GM12878 (cell line): Measurements from ENCODE around the gene EIF4H. TPM values are rescaled to one million over a fixed set of nuclear protein-coding genes. Genes with fewer than 3 reads are reported as not detected.
"Not testable (repeated sequence)": the region's sequence is repeated elsewhere in the genome, so short reads cannot be mapped to it uniquely, and the experiment has no call there.

Experiments used
- ATAC-seq: fragments of 200-7000 bp; cut with Tn5 transposase; 3 replicates; pipeline ENCODE4 v1.9.1; 2020; ENCODE audit warnings: mild to moderate bottlenecking, moderate library complexity
- BruUV-seq: library from RNA; stranded (reverse); fragments of 400-500 nt; replicated peaks from 2 replicates; lab custom pipeline; 2021; lab: Mats Ljungman, UMichigan
- CTCF ChIA-PET: fragments of 300-600 bp; sonication (Branson Sonifier 250); formaldehyde crosslinking; extraction: SDS; loops from one replicate; lab custom pipeline; 2021; ENCODE audit warnings: inconsistent platforms; lab: Yijun Ruan, JAX
- POLR2A ChIA-PET: fragments of 350-600 bp; formaldehyde crosslinking; extraction: SDS; loops from one replicate; lab custom pipeline; 2021; ENCODE audit warnings: inconsistent platforms; lab: Charles Lee
- RAD21 ChIA-PET: fragments of 300-600 bp; sonication (Branson Sonifier 250); formaldehyde crosslinking; loops from one replicate; lab custom pipeline; 2023; ENCODE audit warnings: antibody characterized with exemption; ENCODE audit not compliant: unreplicated experiment; lab: Charles Lee
- SMC1A ChIA-PET: fragments of 300-600 bp; sonication (Branson Sonifier 250); formaldehyde crosslinking; loops from one replicate; lab custom pipeline; 2023; ENCODE audit not compliant: unreplicated experiment, uncharacterized antibody; lab: Charles Lee
- DNase-seq: peaks from one replicate; pipeline ENCODE4 v3.0.0-alpha.2; 2011; ENCODE audit warnings: low read depth, low spot score
- FAIRE-seq: peaks from 3 replicates; lab custom pipeline; 2011; peaks lifted over from hg19 to GRCh38; lab: Jason Lieb, UNC
- H2AFZ ChIP-seq: 2 replicates; pipeline ENCODE4 v1.6.0; 2011; ENCODE audit warnings: low read depth, low read length, control low read depth; ENCODE audit not compliant: control insufficient read depth
- H3K27ac ChIP-seq: 2 replicates; pipeline ENCODE4 v1.5.1; 2011; ENCODE audit warnings: control low read depth; ENCODE audit not compliant: control insufficient read depth, insufficient read depth
- H3K27me3 ChIP-seq, 2 experiments: replicated peaks in 1 of 2; 2 replicates each; pipeline versions ENCODE4 v1.6.0 to v1.6.1; 2011; ENCODE audit warnings: low read length in 1 of 2; ENCODE audit not compliant: control insufficient read depth in 2 of 2, insufficient read depth in 2 of 2
- H3K36me3 ChIP-seq, 2 experiments: 2 replicates each; pipeline ENCODE4 v1.5.1; 2011; ENCODE audit warnings: low read length in 1 of 2; ENCODE audit not compliant: control insufficient read depth in 2 of 2, insufficient read depth in 2 of 2
- H3K4me1 ChIP-seq: 2 replicates; pipeline ENCODE4 v1.6.1; 2011; ENCODE audit warnings: mild to moderate bottlenecking, low read length, moderate library complexity, mixed read lengths; ENCODE audit not compliant: control insufficient read depth, insufficient read depth
- H3K4me2 ChIP-seq: 2 replicates; pipeline ENCODE4 v1.6.0; 2011; ENCODE audit warnings: control low read depth; ENCODE audit not compliant: control insufficient read depth, insufficient read depth
- H3K4me3 ChIP-seq: fragments of 200-600 bp; sonication (generic); 2 replicates; pipeline ENCODE4 v1.5.1; 2016
- H3K79me2 ChIP-seq: 2 replicates; pipeline ENCODE4 v1.6.0; 2011; ENCODE audit warnings: low read length; ENCODE audit not compliant: control insufficient read depth, insufficient read depth
- H3K9ac ChIP-seq: 2 replicates; pipeline ENCODE4 v1.8.0; 2011; ENCODE audit warnings: low read length, control low read depth, mixed read lengths; ENCODE audit not compliant: control insufficient read depth, insufficient read depth
- H3K9me3 ChIP-seq: replicated peaks from 3 replicates; pipeline ENCODE4 v1.5.1; 2011; ENCODE audit warnings: mild to moderate bottlenecking, low read length; ENCODE audit not compliant: control insufficient read depth, insufficient read depth
- H4K20me1 ChIP-seq: 2 replicates; pipeline ENCODE4 v1.6.0; 2011; ENCODE audit not compliant: control insufficient read depth, insufficient read depth
- MEF2B ChIP-seq: fragments of 450-650 bp; IDR thresholded peaks from 2 replicates; pipeline ENCODE4 v1.6.1; 2018; ENCODE audit warnings: mild to moderate bottlenecking, moderate library complexity; ENCODE audit not compliant: partially characterized antibody, poor library complexity, severe bottlenecking
- MTA2 ChIP-seq: fragments of 450-650 bp; IDR thresholded peaks from 2 replicates; pipeline ENCODE4 v1.6.1; 2016; ENCODE audit warnings: low read depth, mild to moderate bottlenecking, moderate library complexity
- ZBTB11 ChIP-seq: fragments of 450-650 bp; formaldehyde crosslinking; IDR thresholded peaks from 2 replicates; pipeline ENCODE4 v1.5.0; 2022; ENCODE audit warnings: mild to moderate bottlenecking, missing genetic modification characterization
- ZNF207 ChIP-seq: fragments of 450-650 bp; IDR thresholded peaks from 2 replicates; pipeline ENCODE4 v1.6.1; 2014; ENCODE audit warnings: antibody characterized with exemption, mild to moderate bottlenecking, borderline replicate concordance
- ZNF217 ChIP-seq: fragments of 450-650 bp; IDR thresholded peaks from 2 replicates; pipeline ENCODE4 v1.6.1; 2017; ENCODE audit warnings: antibody characterized with exemption, mild to moderate bottlenecking
- WGBS: methylation state at CpG from one replicate; pipeline ENCODE4 v1.1.6; 2016; ENCODE audit warnings: low lambda C conversion rate; ENCODE audit not compliant: insufficient replicate concordance, insufficient coverage; ENCODE audit errors: missing lambda C conversion rate; 5-methylcytosine and 5-hydroxymethylcytosine counted together
- in situ Hi-C: fragments of 300-500 bp; cut with MboI; formaldehyde crosslinking; loops from 9 replicates; pipeline ENCODE4 v1.14.3; 2018; ENCODE audit warnings: mixed read lengths
- intact Hi-C: fragments of 100-400 bp; cut with micrococcal nuclease; formaldehyde crosslinking; loops from one replicate; pipeline ENCODE4 v1.14.2; 2022; ENCODE audit not compliant: unreplicated experiment
- polyA plus RNA-seq, 11 experiments: library from polyadenylated mRNA; depleted of rRNA in 4 of 11; unstranded in 6 of 11; stranded (reverse) in 5 of 11; fragments of >200 nt; fragmentation: Nextera tagmentation in 4 of 11; fragmentation: Illumina TruSeq in 1 of 11; extraction: Ambion mirVana in 4 of 11; extraction: Trizol in 1 of 11; gene quantifications; 1 replicate in 1 of 11; 2 replicates in 10 of 11; pipeline versions ENCODE4 v1.2.1 to v1.2.3, GENCODE V29; 2011 to 2016; ENCODE audit warnings: inconsistent platforms in 2 of 11, missing spikeins in 2 of 11, low read depth in 1 of 11
- total RNA-seq, 4 experiments: library from RNA; depleted of rRNA in 3 of 4; stranded (reverse); fragments of >200 nt in 3 of 4; fragmentation: Illumina TruSeq in 1 of 4; extraction: Trizol in 1 of 4; gene quantifications; 2 replicates each; pipeline versions ENCODE4 v1.2.1 to v1.2.3, GENCODE V29; 2013 to 2021

Gene EIF4H
- total and polyA plus RNA-seq, 10 of the 15 experiments (the other 5 are each of a cell fraction or from before 2014, with no cell fraction given) = 9.9 to 443 (median 258) TPM

DNA sequence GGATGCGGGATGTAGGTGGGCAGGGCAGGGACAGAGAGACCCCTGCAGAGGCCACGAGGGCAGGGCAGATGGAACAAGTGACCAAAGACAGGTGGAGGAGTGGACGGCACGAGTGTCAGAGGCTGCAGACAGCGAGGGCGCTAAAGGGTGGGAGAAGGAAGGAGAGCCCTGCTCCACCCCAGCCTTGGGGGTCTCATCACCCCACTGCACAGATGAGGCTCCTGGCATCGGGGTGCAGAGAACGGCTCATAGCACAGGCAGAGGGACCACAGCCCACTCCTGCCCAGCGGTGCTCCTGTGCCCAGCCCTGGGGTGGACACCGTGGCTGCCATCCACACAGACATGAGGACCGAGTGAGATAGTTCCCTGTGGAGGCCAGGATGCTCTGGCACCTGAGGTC is 33.4 kb downstream of the EIF4H start (continued):
- TF ChIP-seq ZBTB11 = no peak
- no peak for TF ChIP-seq MEF2B
- no peak for TF ChIP-seq MTA2
- TF ChIP-seq ZNF207 = no peak

DNA sequence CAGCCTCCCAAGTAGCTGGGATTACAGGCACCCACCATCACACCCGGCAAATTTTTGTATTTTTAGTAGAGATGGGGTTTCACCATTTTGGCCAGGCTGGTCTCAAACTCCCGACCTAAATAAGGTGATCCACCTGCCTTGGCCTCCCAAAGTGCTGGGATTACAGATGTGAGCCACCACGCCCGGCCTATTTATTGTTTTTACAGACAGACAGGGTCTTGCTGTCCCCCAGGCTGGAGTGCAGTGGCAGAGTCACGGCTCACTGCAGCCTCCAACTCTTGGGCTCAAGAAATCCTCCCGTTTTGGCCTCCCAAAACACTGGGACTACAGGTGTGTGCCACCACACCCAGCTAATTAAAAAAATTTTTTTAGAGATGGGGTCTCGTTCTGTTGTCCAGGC is 34.1 kb downstream of the EIF4H start:
- not testable (repeated sequence) for H3K27me3 ChIP-seq, DNase-seq, H3K9me3 ChIP-seq, H3K4me3 ChIP-seq, BruUV-seq, H3K27ac ChIP-seq, FAIRE-seq, H2AFZ ChIP-seq, ATAC-seq, H3K4me2 ChIP-seq, H3K9ac ChIP-seq, H3K36me3 ChIP-seq, H4K20me1 ChIP-seq
- 90% methylated on average over 7 of the region's 7 CpGs for WGBS
- ChIA-PET POLR2A (interaction anchor here (1.2 to 3.1 kb wide), 3 partner anchors 9 to 82 kb away, joined by 3 to 18 read pairs (median 4); no protein-coding TSS in a partner anchor), RAD21 (interaction anchor here (0.8 to 9.6 kb wide), 9 partner anchors 21 to 193 kb away, joined by 3 to 127 read pairs (median 10); partner anchors contain the start of gene RFC2), CTCF (interaction anchor here (0.8 to 11.9 kb wide), 13 partner anchors 10 to 192 kb away, joined by 3 to 190 read pairs (median 15); partner anchors contain the start of gene CLIP2), SMC1A (interaction anchor here (0.6 to 6.0 kb wide), 12 partner anchors 10 to 193 kb away, joined by 3 to 86 read pairs (median 4); partner anchors contain the start of gene RFC2)
- intact Hi-C loops = loop anchor here (5.0 kb wide), 1 partner anchor 79 kb away; the partner anchor contains the start of gene CLIP2
- 0 out of 2 replicates have a peak, but pooled peaks have one; percentile 32 for TF ChIP-seq ZNF217
- in situ Hi-C loops = loop anchor here (5.0 kb wide), 2 partner anchors 79 to 194 kb away; partner anchors contain the start of gene CLIP2
- Histone ChIP-seq H3K79me2 (peaks cover 39% of the 10 kb centered on the region), H3K4me1 (peaks cover 37% of the 10 kb centered on the region)
